GM12891 (cell line): ENCODE data around the gene FAAH2.

ENCODE experiments used
- POLR2A ChIP-seq: IDR thresholded peaks from 2 replicates; pipeline ENCODE4 v1.6.1; 2011; ENCODE audit warnings: low read depth, low read length, control low read depth
- POLR2AphosphoS5 ChIP-seq: IDR thresholded peaks from 2 replicates; pipeline ENCODE4 v1.6.1; 2011; ENCODE audit warnings: low read depth, low read length, control low read depth
- TAF1 ChIP-seq: IDR thresholded peaks from 2 replicates; pipeline ENCODE4 v1.6.1; 2011; ENCODE audit warnings: low read depth, low read length, control low read depth

DNA sequence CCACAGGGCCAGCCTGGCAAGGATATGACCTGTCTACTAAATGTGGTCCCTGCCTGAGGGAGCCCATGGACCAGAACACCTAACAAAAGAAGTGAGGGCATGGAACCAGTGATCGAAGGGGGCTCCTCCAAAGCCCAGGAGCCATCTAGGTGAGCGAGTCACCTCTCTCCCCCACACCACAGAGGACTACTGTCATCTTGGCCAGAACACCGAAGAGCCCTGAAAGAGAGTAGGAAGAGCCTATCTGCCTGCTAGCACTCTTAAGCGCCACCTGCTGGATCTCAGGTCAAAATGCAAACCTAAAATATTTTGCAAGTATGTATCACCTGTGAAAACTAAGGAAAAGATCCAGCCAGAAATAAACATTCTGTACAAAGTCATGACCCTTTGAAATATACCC is 167.4 kb downstream of the FAAH2 start:
- TF ChIP-seq POLR2A (no peak), POLR2AphosphoS5 (no peak), TAF1 (no peak)
